Hematopoietic multipotent progenitor cell (in vitro differentiated cells): ENCODE results near the gene SLC10A2. TPM values are rescaled to one million over a fixed set of nuclear protein-coding genes. Genes with fewer than 3 reads are reported as not detected.

Experiments used
- DNase-seq, 3 donors: peaks; one replicate each; pipeline ENCODE4 v3.0.0-alpha.2; 2011 to 2015; ENCODE audit warnings: low read depth in 2 of 3, low spot score in 2 of 3
- total RNA-seq: library from RNA; depleted of rRNA; stranded (reverse); fragments of >200 nt; gene quantifications from one replicate; pipeline ENCODE4 v1.2.3, GENCODE V29; 2012

The SLC10A2 gene
- total RNA-seq, 1 donor: not detected

DNA sequence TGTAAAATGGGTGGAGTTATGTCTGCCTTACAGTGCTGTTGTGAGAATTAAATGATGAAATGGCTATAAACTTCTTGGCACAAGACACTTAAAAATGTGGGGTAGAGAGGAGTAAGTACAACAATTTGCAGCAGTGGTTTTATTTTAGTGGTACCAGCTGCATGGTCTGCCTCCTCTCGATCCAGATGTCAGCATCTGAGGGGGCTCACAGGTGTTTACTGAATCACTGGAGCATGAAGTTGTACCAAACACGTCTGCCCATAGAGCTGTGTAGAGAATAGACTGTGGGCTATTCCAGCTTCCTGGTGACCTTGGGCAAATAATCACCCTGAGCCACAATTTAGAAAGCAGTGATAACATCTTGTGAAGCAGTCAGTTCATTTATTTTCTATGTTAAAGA is 11.1 kb downstream of the SLC10A2 start:
- no peak for DNase-seq

DNA sequence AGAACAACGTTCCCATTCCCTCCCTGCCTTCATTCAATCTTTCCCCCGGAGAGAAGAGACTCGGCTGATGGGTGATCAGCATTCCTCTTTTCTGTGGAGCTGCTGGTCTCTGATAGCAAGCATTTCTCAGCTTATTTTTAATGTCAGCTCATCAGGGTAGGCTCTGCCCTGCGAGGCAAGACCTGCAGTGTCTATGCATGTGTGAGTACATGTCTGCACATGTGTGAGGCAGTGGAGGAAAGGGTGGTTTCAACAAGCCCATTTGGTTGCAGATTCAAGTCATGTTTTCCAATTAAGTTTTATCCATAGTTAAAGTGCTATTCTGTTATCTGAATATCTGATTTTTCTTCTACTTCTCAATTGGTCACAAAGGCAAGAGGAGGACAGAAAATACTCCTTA is 19.5 kb downstream of the SLC10A2 start:
- DNase-seq: no peak

- no peak for DNase-seq
These were observed 22.2 kb downstream of the SLC10A2 start for GRCh38 chr13:103044056-103044455.

- DNase-seq: no peak
These were observed 26.2 kb downstream of the SLC10A2 start for GRCh38 chr13:103040006-103040405.

GRCh38 chr13:103039183-103039582 is 27.0 kb downstream of the SLC10A2 start:
- DNase-seq: no peak

DNA sequence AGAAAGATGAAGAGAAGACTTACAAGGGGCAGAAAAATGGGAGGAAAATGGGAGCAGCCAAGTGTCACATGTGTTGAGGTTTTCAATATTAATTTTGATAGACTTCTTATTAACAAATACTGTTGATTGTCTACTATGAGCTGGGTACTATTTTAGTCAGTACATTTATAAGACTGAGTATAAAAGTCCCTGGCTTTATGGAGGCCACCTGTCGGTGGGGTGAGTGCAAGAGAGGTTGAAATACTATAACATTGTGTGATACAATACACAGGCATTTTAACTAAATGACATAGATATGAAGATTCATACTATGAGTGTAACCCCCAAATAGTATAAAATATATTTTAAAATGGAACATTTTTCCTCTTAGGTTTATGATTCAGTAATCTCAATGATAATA is 29.9 kb downstream of the SLC10A2 start:
- DNase-seq: no peak

GRCh38 chr13:103033999-103034398 is 32.2 kb downstream of the SLC10A2 start:
- no peak for DNase-seq

- DNase-seq: no peak
These were observed 34.8 kb downstream of the SLC10A2 start for GRCh38 chr13:103031332-103031873.

- DNase-seq: no peak
These were observed 35.4 kb downstream of the SLC10A2 start for GRCh38 chr13:103030776-103031175.

- DNase-seq: no peak
These were observed 36.4 kb downstream of the SLC10A2 start for GRCh38 chr13:103029798-103030197.

GRCh38 chr13:103022336-103022735 is 43.9 kb downstream of the SLC10A2 start:
- no peak for DNase-seq

DNA sequence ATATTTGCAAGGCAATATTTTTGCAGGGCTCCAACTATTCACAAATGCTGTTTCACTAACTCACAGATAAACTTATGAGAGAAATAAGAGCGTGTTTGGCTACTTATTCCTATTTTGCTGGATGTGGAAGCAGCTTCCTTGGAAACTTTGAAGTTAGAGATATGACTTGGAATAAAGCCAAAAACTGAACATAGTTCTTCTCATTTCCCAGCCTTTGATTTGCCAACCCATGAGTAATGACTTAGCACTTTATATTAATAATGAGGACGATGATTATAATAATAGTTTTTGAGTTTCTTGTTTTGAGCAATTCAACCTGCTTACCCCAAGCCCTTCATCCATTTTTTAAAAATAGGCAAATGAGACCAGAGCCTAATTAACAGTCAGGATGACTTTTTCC is 47.7 kb downstream of the SLC10A2 start:
- no peak for DNase-seq

DNA sequence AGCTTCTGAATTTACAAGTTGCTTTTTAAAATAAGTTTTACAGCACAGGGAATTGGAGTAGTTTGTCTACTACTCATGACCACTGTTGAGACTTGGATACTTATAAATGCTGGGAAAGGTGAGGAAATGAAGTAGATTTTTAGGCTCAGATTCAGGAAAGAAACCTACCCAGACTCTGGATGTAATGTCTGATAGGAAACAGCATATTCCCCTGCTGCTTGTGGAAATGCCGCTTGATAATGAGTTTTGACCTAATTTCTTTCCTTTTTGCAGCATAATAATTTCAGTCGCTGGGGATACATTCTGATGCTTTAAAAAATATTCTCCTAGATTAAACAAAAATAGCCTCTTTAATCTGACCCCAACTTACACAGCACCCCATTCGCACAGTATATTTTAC is 53.6 kb downstream of the SLC10A2 start:
- no peak for DNase-seq

DNA sequence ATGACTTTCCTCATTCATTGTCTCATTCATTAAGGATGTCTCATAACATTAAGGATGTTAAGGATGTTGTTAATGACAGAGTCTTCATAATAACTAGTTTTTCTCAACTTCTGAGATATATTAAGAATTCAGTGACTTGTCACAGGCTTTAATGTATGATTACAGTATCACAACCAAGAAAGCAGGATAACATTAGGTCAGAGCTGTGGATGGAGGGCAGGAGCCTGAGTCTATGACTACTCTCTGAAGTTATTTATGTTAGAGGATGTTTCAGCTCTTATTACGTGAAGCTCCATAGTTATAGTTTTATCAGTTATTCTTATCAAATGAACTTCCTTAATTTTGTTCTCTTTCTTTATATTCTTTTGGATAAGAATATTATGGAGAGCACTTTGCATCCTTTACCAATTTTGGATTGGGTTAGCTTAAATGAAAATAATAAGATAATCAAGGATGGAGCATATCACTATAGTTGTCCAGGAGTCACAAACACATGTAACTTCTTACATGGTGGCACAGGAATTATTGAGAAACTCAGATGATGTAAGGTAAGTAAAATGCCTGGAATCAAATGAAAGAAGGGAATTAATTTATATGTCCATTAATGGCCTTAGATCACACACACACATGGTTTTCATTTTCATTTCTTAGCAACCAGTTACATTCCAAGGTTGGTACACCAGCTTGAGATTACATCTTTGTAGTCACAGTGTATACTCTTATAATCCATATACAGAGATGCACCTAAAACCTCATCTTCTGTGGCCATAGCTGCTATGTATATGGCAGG is 57.0 kb downstream of the SLC10A2 start:
- DNase-seq: no peak

GRCh38 chr13:103007427-103007762 is 58.8 kb downstream of the SLC10A2 start:
- no peak for DNase-seq

DNA sequence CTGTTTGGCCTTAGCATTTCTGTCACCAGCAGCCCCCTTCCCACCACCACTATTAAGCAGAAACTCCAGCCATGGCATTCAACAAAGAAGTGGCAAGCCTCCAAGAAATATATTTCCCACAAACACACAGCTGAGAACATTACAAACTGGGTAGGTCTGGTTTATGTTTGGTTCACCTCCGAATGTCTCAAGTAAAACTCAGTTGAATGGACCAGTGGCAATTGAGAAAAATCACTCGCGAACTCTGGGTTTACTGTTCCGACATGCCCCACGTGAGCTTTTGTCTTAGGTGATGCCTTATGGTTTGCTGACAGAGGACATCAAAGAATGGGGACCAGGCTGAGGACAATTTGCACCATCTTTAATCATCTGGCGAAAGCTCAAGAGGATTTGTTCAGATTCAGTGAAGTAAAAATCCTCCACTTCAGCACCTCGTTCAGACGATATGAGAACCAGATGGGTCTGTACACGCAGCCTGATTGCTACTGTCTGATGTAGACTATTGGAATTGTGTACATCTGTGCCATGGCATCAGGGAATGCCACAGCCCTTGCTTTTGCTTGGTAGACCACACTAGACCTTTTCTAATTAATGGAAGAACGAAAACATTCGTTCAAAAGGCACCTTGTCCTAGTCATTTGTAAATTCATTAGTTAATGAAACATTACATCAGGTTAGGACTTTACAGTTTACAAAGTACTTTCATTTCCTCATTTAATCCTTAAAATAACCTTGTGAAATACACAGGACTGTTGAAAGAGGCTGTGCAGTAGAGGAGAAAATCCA is 59.4 kb downstream of the SLC10A2 start:
- no peak for DNase-seq

DNA sequence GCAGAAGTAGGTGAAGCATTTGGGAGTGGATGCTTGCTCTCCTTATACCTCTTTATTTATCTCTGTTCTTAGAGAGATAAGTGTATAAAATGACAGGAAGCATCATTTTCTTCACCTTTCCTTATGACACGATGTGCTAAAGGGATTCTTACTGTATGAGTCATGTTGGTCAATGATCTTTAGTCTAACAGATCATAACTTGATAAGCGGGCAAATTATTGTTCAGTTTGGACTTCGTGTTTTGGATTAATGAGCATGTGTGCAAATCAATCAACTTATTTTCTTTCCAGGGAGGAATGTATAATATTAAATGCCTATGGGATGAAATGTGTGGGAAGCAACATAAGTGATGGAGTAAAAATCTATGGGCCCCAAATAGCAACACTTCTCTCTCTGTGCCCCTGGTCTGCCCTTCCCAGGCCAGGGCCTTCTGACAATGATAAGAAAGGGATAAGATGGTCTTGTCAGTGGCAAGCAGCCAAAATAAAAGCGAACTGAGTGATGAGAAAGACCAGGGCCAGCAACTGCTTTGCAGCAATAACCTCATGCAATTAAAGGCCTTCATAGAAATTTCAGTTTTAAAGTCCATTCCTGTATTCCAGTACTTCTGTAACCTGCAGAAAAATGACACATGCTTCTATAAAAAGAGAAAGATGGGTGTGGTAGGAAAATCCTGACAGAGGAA is 61.4 kb downstream of the SLC10A2 start:
- no peak for DNase-seq

DNA sequence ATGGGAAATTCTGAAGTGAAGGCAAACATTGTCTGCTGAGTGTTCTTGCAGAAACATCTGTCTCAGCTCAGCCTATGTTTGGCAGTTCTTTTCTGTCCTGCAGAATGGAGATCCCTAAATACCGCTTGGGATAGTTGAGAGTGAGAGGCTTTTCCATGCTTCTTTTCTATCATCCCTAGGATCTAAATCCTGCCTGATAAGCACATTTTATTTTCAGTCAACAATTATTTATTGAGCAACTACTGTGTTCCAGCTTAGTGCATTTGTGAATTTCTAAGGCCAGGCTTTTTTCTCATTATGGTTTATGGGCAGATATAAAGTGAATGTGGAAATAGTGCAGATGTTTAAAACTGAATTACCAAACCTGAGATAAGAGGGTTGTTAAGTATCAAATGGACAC is 62.6 kb downstream of the SLC10A2 start:
- DNase-seq: no peak

DNA sequence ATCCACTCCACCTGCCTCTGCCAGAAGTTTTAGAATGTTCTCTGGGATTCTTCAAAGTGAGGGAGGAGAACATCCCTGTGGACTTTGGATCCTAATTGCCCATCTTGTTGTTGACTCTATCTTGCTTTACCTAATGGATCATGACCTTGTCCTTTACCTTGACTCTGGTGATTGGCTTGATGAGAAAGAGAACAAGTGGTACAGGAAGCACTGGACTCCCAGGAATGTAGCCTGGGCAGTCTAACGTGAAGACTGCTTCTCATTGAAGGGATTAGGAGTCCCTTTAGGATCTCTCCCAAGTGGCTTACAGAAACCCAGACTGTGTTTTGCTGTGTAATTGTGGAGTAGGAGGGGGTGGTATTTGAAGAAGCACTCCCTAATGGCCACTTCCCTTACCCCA is 63.9 kb downstream of the SLC10A2 start:
- DNase-seq: no peak

- no peak for DNase-seq
These were observed 66.1 kb downstream of the SLC10A2 start for GRCh38 chr13:103000157-103000556.

DNA sequence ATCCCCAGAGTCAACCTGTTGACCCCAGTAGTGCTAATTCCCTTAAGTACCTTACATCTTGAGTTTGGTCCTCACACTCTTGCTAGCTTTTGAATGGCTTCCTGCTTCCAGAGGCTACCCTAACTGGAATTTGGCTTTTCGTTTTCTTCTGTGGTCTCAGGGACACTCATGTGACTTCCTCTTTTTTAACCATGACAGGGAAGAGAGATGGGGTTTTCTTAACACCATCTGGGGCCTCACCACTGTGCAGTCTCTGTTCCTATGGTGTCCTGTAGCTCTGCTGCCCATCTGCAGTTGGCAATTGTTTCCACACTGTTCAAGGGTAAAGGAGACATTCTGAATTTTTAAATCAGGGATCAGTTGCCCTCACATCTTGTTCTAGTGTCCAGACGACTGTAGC is 66.7 kb downstream of the SLC10A2 start:
- DNase-seq: peak in 1 of 3 donors; percentile 52
